Measurements from ENCODE around the gene GAS6. TPM values are rescaled to one million over a fixed set of nuclear protein-coding genes. Genes with fewer than 3 reads are reported as not detected.

GAS6 gene
- total and polyA plus RNA-seq, 11 donors, result 96.7 to 438 (median 183) TPM

DNA sequence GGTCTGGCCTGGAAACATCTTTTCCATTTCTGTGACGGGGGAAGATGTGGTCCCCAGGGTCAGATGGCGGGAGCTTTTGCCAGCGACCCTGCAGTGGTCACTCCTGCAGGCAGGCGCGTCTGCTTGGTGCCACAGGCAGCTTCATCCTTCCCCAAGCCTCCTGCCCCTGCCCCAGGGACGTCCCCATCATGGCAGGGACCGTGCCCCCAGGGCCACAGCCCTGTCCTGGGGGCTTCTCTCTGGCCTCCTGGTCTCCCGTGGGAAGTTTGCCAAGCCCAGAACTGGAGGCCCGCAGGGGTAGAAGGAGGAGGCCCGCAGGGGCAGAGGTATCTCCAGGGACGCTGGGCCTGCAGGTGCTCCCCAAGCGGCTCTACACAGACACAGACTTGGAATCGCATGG lies 57.4 kb downstream of the GAS6 start:
- intact Hi-C loops (cut with DNase I), result no loop called here
- TF ChIP-seq POLR2A (IDR thresholded peaks at IDR 0.05), result no peak
- TF ChIP-seq, protein P1, sequence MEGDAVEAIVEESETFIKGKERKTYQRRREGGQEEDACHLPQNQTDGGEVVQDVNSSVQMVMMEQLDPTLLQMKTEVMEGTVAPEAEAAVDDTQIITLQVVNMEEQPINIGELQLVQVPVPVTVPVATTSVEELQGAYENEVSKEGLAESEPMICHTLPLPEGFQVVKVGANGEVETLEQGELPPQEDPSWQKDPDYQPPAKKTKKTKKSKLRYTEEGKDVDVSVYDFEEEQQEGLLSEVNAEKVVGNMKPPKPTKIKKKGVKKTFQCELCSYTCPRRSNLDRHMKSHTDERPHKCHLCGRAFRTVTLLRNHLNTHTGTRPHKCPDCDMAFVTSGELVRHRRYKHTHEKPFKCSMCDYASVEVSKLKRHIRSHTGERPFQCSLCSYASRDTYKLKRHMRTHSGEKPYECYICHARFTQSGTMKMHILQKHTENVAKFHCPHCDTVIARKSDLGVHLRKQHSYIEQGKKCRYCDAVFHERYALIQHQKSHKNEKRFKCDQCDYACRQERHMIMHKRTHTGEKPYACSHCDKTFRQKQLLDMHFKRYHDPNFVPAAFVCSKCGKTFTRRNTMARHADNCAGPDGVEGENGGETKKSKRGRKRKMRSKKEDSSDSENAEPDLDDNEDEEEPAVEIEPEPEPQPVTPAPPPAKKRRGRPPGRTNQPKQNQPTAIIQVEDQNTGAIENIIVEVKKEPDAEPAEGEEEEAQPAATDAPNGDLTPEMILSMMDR (IDR thresholded peaks at IDR 0.05), result no peak
- peaks cover 0 to 10% (median 5%) of the 10 kb centered on the region in 12 donors for H3K4me1 ChIP-seq
- ATAC-seq, result no peak
- no peak overlapping the region for H3K27ac ChIP-seq
- peak in 2 of 5 donors; percentile 22 to 46 for DNase-seq
- no peaks in the 10 kb centered on the region for H3K27me3 ChIP-seq
- H3K9me3 ChIP-seq, result peaks cover 0 to 15% (median 3%) of the 10 kb centered on the region in 12 donors
- 89 to 100% (median 92%) methylated on average over 6 to 13 of the region's 13 CpGs for WGBS, 4 donors
- no peaks in the 10 kb centered on the region for H3K36me3 ChIP-seq
- no peak overlapping the region for H3K4me3 ChIP-seq

DNA sequence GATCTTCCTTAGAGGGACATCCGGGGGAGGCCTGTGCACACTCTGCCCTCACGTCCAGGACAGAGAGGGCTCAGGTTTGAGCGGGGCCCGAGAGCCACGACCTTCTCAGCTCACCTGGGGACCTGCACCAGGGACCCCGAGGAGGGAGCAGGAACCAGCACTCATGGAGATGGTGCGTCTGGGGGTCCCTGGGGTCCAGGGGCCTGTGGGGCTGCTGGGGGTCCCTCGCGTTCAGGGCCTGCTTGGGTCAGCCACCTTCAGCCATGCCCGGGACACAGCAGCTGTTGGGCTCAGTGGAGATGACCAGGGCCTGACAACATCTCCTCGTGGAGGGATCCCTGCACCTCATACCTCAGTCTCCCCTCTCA lies 57.8 kb downstream of the GAS6 start:
- 88 to 97% (median 92%) methylated on average over 5 to 11 of the region's 11 CpGs for WGBS, 4 donors
- Histone ChIP-seq H3K36me3 (no peaks in the 10 kb centered on the region), H3K9me3 (peaks cover 0 to 15% (median 3%) of the 10 kb centered on the region in 12 donors), H3K27me3 (no peaks in the 10 kb centered on the region), H3K27ac (no peak overlapping the region), H3K4me1 (peaks cover 0 to 10% (median 6%) of the 10 kb centered on the region in 12 donors), H3K4me3 (no peak overlapping the region)
- intact Hi-C loops (cut with DNase I), result no loop called here
- ATAC-seq (no peak), DNase-seq (peak in 2 of 5 donors; percentile 19 to 33)
- TF ChIP-seq, protein P1 (IDR thresholded peaks at IDR 0.05), result no peak
- TF ChIP-seq POLR2A (IDR thresholded peaks at IDR 0.05), result no peak

DNA sequence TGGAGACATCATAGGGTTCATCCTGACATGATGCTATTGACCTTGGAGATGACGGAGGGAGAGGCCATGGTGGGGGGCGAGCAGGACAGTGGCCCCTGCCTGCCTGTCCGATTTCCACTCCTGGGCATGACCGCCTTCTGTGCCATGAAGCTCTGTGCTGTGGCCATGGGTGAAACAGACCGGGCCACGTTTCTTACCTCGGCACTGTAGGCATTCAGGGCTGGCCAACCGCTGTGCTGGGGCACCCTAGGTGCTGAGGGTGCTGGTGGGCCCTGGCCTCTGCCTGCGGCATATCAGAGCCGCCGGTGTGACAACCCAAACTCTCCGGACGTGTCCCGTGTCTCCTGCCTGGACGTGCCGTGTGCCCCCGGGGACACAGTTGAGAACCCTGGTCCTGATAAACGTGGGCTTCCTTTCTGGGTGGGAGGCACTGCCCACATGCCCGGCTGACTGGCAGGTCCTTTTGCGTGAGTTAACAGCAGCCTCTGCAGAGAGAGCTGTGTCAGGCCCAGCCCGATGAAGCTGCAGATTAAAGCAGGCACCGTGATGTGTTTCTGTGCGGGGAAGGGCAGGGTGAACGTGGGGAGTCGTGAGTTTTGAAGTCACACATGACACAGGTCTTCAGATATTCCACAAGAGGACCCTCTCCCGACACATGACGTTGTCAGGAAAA lies 58.3 kb downstream of the GAS6 start:
- ATAC-seq (no peak), DNase-seq (peak in 1 of 5 donors; percentile 16)
- H3K36me3 ChIP-seq, result no peaks in the 10 kb centered on the region
- TF ChIP-seq, protein P1 (IDR thresholded peaks at IDR 0.05), result no peak
- TF ChIP-seq POLR2A (IDR thresholded peaks at IDR 0.05), result no peak
- H3K4me3 ChIP-seq, result no peak overlapping the region
- H3K27ac ChIP-seq, result no peak overlapping the region
- no peaks in the 10 kb centered on the region for H3K27me3 ChIP-seq
- intact Hi-C loops (cut with DNase I), result no loop called here
- peaks cover 0 to 15% (median 3%) of the 10 kb centered on the region in 12 donors for H3K9me3 ChIP-seq
- 90 to 95% (median 92%) methylated on average over 20 to 27 of the region's 27 CpGs for WGBS, 4 donors
- H3K4me1 ChIP-seq, result peaks cover 0 to 10% (median 6%) of the 10 kb centered on the region in 12 donors

DNA sequence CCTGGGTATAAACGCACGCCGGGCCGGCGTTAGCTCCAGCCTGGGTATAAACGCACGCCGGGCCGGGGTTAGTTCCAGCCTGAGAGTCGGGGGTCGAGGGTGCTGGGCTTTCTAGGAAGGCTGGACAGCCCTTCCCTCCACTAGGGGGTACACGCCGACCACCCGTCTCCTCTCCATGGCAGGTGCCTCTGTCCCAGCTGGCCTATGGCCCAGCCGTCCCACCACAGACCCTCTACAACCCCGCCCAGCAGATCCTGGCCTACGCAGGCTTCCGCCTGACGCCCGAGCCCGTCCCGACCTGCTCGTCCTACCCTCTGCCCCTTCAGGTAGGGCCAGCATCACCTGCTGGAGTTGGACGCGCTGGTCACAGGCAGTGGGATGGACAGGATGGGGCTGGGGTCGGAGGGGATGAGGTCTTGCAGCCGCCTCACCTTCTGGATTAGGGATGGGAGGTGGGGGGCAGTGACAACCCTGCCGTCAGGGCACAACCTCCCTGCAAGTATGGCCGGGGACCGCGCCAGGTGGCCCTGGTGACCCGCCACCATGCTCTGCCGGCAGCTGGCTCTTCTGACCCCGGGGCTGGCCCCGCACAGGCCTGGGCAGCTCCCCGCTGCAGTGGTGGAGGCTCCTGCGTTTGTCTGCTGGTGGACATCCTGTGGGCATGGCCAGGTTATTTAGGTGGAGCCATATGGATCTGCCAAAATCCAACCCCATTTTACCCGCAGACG lies 59.0 kb downstream of the GAS6 start:
- peaks cover 0 to 10% (median 6%) of the 10 kb centered on the region in 12 donors for H3K4me1 ChIP-seq
- no peaks in the 10 kb centered on the region for H3K36me3 ChIP-seq
- ATAC-seq (no peak), DNase-seq (peak in 2 of 5 donors; percentile 17 to 46)
- no peak overlapping the region for H3K27ac ChIP-seq
- intact Hi-C loops (cut with DNase I), result no loop called here
- H3K9me3 ChIP-seq, result peaks cover 0 to 15% (median 3%) of the 10 kb centered on the region in 12 donors
- no peaks in the 10 kb centered on the region for H3K27me3 ChIP-seq
- 91 to 96% (median 93%) methylated on average over 21 to 39 of the region's 39 CpGs for WGBS, 4 donors
- no peak overlapping the region for H3K4me3 ChIP-seq
- TF ChIP-seq, protein P1 (IDR thresholded peaks at IDR 0.05), result no peak
- TF ChIP-seq POLR2A (IDR thresholded peaks at IDR 0.05), result no peak
